OCI-LY3 (cell line): ENCODE results near the gene GOLGA8A.

ENCODE experiments used
- CTCF ChIP-seq: fragments of 200-600, 300-600 bp; sonication (generic); IDR thresholded peaks from 2 replicates; pipeline ENCODE4 v1.5.1; 2014; ENCODE audit warnings: antibody characterized with exemption, low read length, low read depth
- EZH2phosphoT487 ChIP-seq: fragments of 200-600 bp; shearing (Covaris generic); IDR thresholded peaks from 2 replicates; pipeline ENCODE4 v1.6.1; 2018; ENCODE audit warnings: antibody characterized with exemption, mixed run types, low read depth

GRCh38 chr15:34435658-34436057, 1.9 kb downstream of the GOLGA8A start:
- no peak for TF ChIP-seq CTCF
- no peak for TF ChIP-seq EZH2phosphoT487
